ENCODE results near the gene ZNF569.

GRCh38 chr19:37452500-37453245 lies 14.6 kb downstream of the ZNF569 start:
- TF ChIP-seq POLR2AphosphoS5 (IDR thresholded peaks at IDR 0.05) (no peak), EP300 (IDR thresholded peaks at IDR 0.05) (no peak), CTCF (IDR thresholded peaks at IDR 0.05) (no peak), POLR2A (IDR thresholded peaks at IDR 0.05) (no peak)
